Activated naive CD4-positive, alpha-beta T cell treated with anti-CD3 and anti-CD28 coated beads, Interleukin-2, amount 10 ng/mL, durations not matched to agents 7 days and 5 days (primary cell): ENCODE data around the gene KCNA10.

Source experiments
- CTCF ChIA-PET: fragments of 350-600 bp; sonication (Branson Sonifier 250); formaldehyde crosslinking; loops from one replicate; lab custom pipeline; 2021; ENCODE audit warnings: antibody characterized with exemption; lab: Charles Lee
- DNase-seq: peaks from one replicate; pipeline ENCODE4 v3.0.0-alpha.2; 2020
- H3K27ac Mint-ChIP-seq: one replicate; pipeline ENCODE4 v1.8.0; 2021; ENCODE audit warnings: mild to moderate bottlenecking, moderate library complexity, mixed read lengths
- H3K27me3 Mint-ChIP-seq: one replicate; pipeline ENCODE4 v1.8.0; 2021; ENCODE audit warnings: mild to moderate bottlenecking, mixed read lengths
- H3K36me3 Mint-ChIP-seq: one replicate; pipeline ENCODE4 v1.8.0; 2021; ENCODE audit warnings: mixed read lengths
- H3K4me1 Mint-ChIP-seq: one replicate; pipeline ENCODE4 v1.8.0; 2021; ENCODE audit warnings: mixed read lengths
- H3K4me3 Mint-ChIP-seq: one replicate; pipeline ENCODE4 v1.8.0; 2021; ENCODE audit warnings: mild to moderate bottlenecking, moderate library complexity, mixed read lengths
- H3K9me3 Mint-ChIP-seq: one replicate; pipeline ENCODE4 v1.8.0; 2021; ENCODE audit warnings: mixed read lengths

Gene KCNA10

GRCh38 chr1:110489406-110489805 is 29.6 kb downstream of the KCNA10 start:
- Mint-ChIP-seq H3K27ac (no peak overlapping the region), H3K36me3 (no peaks in the 10 kb centered on the region)
- CTCF ChIA-PET = no interaction called here

GRCh38 chr1:110488867-110489266 is 30.1 kb downstream of the KCNA10 start:
- CTCF ChIA-PET = no interaction called here
- Mint-ChIP-seq H3K9me3 (no peaks in the 10 kb centered on the region), H3K4me1 (no peaks in the 10 kb centered on the region), H3K36me3 (no peaks in the 10 kb centered on the region), H3K4me3 (no peak overlapping the region), H3K27ac (no peak overlapping the region), H3K27me3 (peaks cover 24% of the 10 kb centered on the region)
- no peak for DNase-seq

More at GRCh38 chr1:110489406-110489805, 29.6 kb downstream of the KCNA10 start:
- DNase-seq = no peak
- peaks cover 21% of the 10 kb centered on the region for H3K27me3 Mint-ChIP-seq
- no peaks in the 10 kb centered on the region for H3K4me1 Mint-ChIP-seq
- no peaks in the 10 kb centered on the region for H3K9me3 Mint-ChIP-seq
- no peak overlapping the region for H3K4me3 Mint-ChIP-seq

- H3K27ac Mint-ChIP-seq = no peak overlapping the region
- H3K4me3 Mint-ChIP-seq = no peak overlapping the region
- H3K27me3 Mint-ChIP-seq = peaks cover 28% of the 10 kb centered on the region
- no peaks in the 10 kb centered on the region for H3K4me1 Mint-ChIP-seq
- no peaks in the 10 kb centered on the region for H3K36me3 Mint-ChIP-seq
- no peak for DNase-seq
- H3K9me3 Mint-ChIP-seq = no peaks in the 10 kb centered on the region
- CTCF ChIA-PET = no interaction called here
Measured at GRCh38 chr1:110488161-110488560, 30.8 kb downstream of the KCNA10 start.

- no peaks in the 10 kb centered on the region for H3K9me3 Mint-ChIP-seq
- DNase-seq = no peak
- CTCF ChIA-PET = no interaction called here
Measured at GRCh38 chr1:110487726-110488125, 31.2 kb downstream of the KCNA10 start.

GRCh38 chr1:110485725-110486124 is 33.2 kb downstream of the KCNA10 start:
- Mint-ChIP-seq H3K4me3 (no peak overlapping the region), H3K4me1 (no peaks in the 10 kb centered on the region), H3K36me3 (no peaks in the 10 kb centered on the region), H3K27ac (no peak overlapping the region), H3K9me3 (no peaks in the 10 kb centered on the region), H3K27me3 (peaks cover 45% of the 10 kb centered on the region)
- DNase-seq = no peak
- CTCF ChIA-PET = interaction anchor here (0.8 to 2.3 kb wide), 3 partner anchors 10 to 12 kb away, joined by 3 to 10 read pairs (median 4); no protein-coding TSS in a partner anchor

More at GRCh38 chr1:110487726-110488125, 31.2 kb downstream of the KCNA10 start:
- peaks cover 32% of the 10 kb centered on the region for H3K27me3 Mint-ChIP-seq
- H3K4me1 Mint-ChIP-seq = no peaks in the 10 kb centered on the region
- no peak overlapping the region for H3K4me3 Mint-ChIP-seq
- H3K36me3 Mint-ChIP-seq = no peaks in the 10 kb centered on the region
- H3K27ac Mint-ChIP-seq = no peak overlapping the region

- CTCF ChIA-PET = interaction anchor here (2.3 kb wide), 1 partner anchor 11 kb away, joined by 10 read pairs; no protein-coding TSS in a partner anchor
- Mint-ChIP-seq H3K9me3 (no peaks in the 10 kb centered on the region), H3K4me1 (no peaks in the 10 kb centered on the region), H3K27me3 (peaks cover 45% of the 10 kb centered on the region), H3K27ac (no peak overlapping the region), H3K4me3 (no peak overlapping the region), H3K36me3 (no peaks in the 10 kb centered on the region)
- DNase-seq = no peak
Measured at GRCh38 chr1:110484801-110485200, 34.2 kb downstream of the KCNA10 start.

GRCh38 chr1:110483308-110483685 is 35.7 kb downstream of the KCNA10 start:
- CTCF ChIA-PET = interaction anchor here (7.5 kb wide), 1 partner anchor 13 kb away, joined by 57 read pairs; no protein-coding TSS in a partner anchor
- no peak overlapping the region for H3K4me3 Mint-ChIP-seq
- H3K27ac Mint-ChIP-seq = no peak overlapping the region
- DNase-seq = no peak
- H3K4me1 Mint-ChIP-seq = no peaks in the 10 kb centered on the region
- H3K9me3 Mint-ChIP-seq = no peaks in the 10 kb centered on the region
- H3K36me3 Mint-ChIP-seq = no peaks in the 10 kb centered on the region
- peaks cover 45% of the 10 kb centered on the region for H3K27me3 Mint-ChIP-seq

GRCh38 chr1:110482662-110483307 is 36.2 kb downstream of the KCNA10 start:
- H3K4me1 Mint-ChIP-seq = no peaks in the 10 kb centered on the region
- H3K9me3 Mint-ChIP-seq = no peaks in the 10 kb centered on the region
- H3K4me3 Mint-ChIP-seq = no peak overlapping the region
- no peaks in the 10 kb centered on the region for H3K36me3 Mint-ChIP-seq
- no peak for DNase-seq
- H3K27me3 Mint-ChIP-seq = peaks cover 46% of the 10 kb centered on the region
- H3K27ac Mint-ChIP-seq = no peak overlapping the region
- CTCF ChIA-PET = interaction anchor here (7.5 kb wide), 1 partner anchor 14 kb away, joined by 57 read pairs; no protein-coding TSS in a partner anchor

- no peak for DNase-seq
- Mint-ChIP-seq H3K4me1 (no peaks in the 10 kb centered on the region), H3K4me3 (no peak overlapping the region), H3K27ac (no peak overlapping the region), H3K27me3 (peaks cover 49% of the 10 kb centered on the region), H3K9me3 (no peaks in the 10 kb centered on the region), H3K36me3 (no peaks in the 10 kb centered on the region)
- CTCF ChIA-PET = interaction anchor here (7.5 kb wide), 1 partner anchor 14 kb away, joined by 57 read pairs; no protein-coding TSS in a partner anchor
Measured at GRCh38 chr1:110481968-110482623, 36.9 kb downstream of the KCNA10 start.

GRCh38 chr1:110480356-110481096 is 38.4 kb downstream of the KCNA10 start:
- CTCF ChIA-PET = interaction anchor here (0.7 to 7.5 kb wide), 3 partner anchors 16 to 44 kb away, joined by 3 to 57 read pairs (median 3); no protein-coding TSS in a partner anchor
- H3K4me3 Mint-ChIP-seq = no peak overlapping the region
- no peak overlapping the region for H3K27ac Mint-ChIP-seq
- peaks cover 39% of the 10 kb centered on the region for H3K27me3 Mint-ChIP-seq
- H3K36me3 Mint-ChIP-seq = no peaks in the 10 kb centered on the region
- no peak for DNase-seq
- H3K9me3 Mint-ChIP-seq = no peaks in the 10 kb centered on the region
- no peaks in the 10 kb centered on the region for H3K4me1 Mint-ChIP-seq

GRCh38 chr1:110478886-110479285 is 40.1 kb downstream of the KCNA10 start:
- H3K27me3 Mint-ChIP-seq = peaks cover 28% of the 10 kb centered on the region
- no peak for DNase-seq
- CTCF ChIA-PET = interaction anchor here (1.1 to 7.5 kb wide), 2 partner anchors 18 kb away, joined by 4 to 57 read pairs; no protein-coding TSS in a partner anchor
- no peaks in the 10 kb centered on the region for H3K9me3 Mint-ChIP-seq
- H3K4me1 Mint-ChIP-seq = no peaks in the 10 kb centered on the region
- H3K4me3 Mint-ChIP-seq = no peak overlapping the region
- H3K27ac Mint-ChIP-seq = no peak overlapping the region
- H3K36me3 Mint-ChIP-seq = no peaks in the 10 kb centered on the region

- H3K9me3 Mint-ChIP-seq = no peaks in the 10 kb centered on the region
- CTCF ChIA-PET = interaction anchor here (1.1 to 7.5 kb wide), 2 partner anchors 17 to 18 kb away, joined by 4 to 57 read pairs; no protein-coding TSS in a partner anchor
- no peaks in the 10 kb centered on the region for H3K4me1 Mint-ChIP-seq
- H3K27me3 Mint-ChIP-seq = peaks cover 20% of the 10 kb centered on the region
- H3K36me3 Mint-ChIP-seq = no peaks in the 10 kb centered on the region
- no peak overlapping the region for H3K27ac Mint-ChIP-seq
- no peak for DNase-seq
- H3K4me3 Mint-ChIP-seq = no peak overlapping the region
Measured at GRCh38 chr1:110477967-110478640, 40.9 kb downstream of the KCNA10 start.

- Mint-ChIP-seq H3K27me3 (peaks cover 14% of the 10 kb centered on the region), H3K4me1 (no peaks in the 10 kb centered on the region), H3K9me3 (no peaks in the 10 kb centered on the region), H3K4me3 (no peak overlapping the region), H3K27ac (no peak overlapping the region), H3K36me3 (no peaks in the 10 kb centered on the region)
- DNase-seq = peak; percentile 37
- CTCF ChIA-PET = interaction anchor here (7.5 kb wide), 1 partner anchor 19 kb away, joined by 57 read pairs; no protein-coding TSS in a partner anchor
Measured at GRCh38 chr1:110477445-110477957, 41.5 kb downstream of the KCNA10 start.
